Stimulated activated CD8-positive, alpha-beta memory T cell treated with anti-CD3 and anti-CD28 coated beads, Interleukin-7, amount 100 ng/mL, for 4 hours (primary cell): ENCODE data around the gene EPS8L1.

Source experiments
- DNase-seq, 2 donors: peaks; one replicate each; pipeline ENCODE4 v3.0.0-alpha.2; 2020; ENCODE audit warnings: low read depth in 2 of 2

The EPS8L1 gene

DNA sequence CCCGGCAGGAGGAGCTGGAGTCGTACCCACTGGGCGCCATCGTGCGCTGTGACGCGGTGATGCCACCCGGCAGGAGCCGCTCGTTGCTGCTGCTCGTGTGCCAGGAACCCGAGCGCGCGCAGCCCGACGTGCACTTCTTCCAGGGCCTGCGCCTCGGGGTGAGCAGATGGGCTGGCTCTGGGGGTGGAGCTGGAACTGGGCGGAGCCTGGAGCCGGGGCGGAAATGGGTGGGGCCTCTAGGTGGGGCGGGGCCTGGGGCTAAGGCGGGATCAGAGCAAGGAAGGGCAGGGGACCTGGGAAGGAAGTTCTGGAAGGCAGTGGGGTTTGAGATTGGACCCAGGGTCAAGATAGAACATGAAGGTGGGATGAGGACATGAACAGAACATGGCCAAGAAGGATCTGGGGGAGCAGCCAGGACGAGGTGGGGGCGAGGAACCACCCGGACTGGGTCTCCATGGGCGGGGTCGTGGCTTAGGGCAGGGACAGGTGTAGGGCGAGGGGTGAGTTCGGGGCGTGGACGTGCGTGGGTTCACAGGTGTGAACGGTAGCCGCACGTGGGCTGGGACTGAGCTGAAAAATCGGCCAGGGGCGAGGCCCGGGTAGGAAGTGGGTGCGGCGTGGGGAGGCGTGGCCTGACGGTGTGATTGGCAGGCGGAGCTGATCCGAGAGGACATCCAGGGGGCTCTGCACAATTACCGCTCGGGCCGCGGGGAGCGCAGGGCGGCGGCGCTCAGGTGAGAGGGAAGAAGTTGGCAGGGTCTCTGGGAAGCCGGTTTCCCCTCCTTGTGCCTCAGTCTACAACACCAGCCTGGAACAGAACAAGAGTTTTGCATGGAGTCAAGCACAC, 4.7 kb downstream of the EPS8L1 start:
- peak; percentile 17 to 36 for DNase-seq

DNA sequence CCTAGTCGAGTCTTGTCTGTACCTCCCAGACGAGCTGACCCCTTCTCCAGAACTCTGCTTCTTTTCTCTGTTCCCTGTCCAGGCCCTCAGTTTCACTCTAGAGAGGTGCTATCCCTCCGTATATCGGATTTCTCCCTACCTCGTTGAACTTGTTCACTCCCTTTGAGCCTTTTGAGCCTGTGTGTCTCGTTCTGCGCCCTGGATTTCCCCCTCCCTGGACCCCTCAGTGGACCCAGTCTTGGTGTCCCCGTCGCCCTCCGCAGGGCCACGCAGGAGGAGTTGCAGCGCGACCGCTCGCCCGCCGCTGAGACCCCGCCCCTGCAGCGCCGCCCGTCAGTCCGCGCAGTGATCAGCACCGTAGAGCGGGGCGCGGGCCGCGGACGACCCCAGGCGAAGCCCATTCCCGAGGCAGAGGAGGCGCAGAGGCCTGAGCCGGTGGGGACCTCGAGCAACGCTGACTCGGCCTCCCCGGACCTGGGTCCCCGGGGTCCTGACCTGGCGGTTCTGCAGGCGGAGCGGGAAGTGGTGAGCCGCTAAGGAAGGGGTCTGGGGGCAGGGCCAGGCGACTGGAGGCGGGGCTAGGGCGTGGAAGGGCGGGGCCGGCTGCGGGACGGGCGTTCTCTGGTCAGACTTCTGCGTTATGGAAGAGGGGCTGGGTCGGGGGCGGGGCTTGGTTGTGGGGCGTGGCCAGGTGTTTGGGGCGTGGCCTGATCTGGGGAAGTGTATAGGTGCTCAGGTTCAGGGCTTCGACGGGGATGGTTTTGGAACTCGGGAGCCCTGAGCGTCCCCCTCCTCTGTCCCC, 5.5 kb downstream of the EPS8L1 start:
- peak; percentile 77 to 78 for DNase-seq

DNA sequence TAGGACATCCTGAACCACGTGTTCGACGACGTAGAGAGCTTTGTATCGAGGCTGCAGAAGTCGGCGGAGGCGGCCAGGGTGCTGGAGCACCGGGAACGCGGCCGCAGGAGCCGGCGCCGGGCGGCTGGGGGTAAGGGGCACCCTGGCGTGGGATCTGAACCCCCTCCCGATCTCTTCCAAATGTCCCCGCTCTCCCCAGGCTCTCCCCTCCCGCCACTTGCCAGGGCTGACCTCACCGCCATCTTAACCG, 6.0 kb downstream of the EPS8L1 start:
- no peak for DNase-seq

DNA sequence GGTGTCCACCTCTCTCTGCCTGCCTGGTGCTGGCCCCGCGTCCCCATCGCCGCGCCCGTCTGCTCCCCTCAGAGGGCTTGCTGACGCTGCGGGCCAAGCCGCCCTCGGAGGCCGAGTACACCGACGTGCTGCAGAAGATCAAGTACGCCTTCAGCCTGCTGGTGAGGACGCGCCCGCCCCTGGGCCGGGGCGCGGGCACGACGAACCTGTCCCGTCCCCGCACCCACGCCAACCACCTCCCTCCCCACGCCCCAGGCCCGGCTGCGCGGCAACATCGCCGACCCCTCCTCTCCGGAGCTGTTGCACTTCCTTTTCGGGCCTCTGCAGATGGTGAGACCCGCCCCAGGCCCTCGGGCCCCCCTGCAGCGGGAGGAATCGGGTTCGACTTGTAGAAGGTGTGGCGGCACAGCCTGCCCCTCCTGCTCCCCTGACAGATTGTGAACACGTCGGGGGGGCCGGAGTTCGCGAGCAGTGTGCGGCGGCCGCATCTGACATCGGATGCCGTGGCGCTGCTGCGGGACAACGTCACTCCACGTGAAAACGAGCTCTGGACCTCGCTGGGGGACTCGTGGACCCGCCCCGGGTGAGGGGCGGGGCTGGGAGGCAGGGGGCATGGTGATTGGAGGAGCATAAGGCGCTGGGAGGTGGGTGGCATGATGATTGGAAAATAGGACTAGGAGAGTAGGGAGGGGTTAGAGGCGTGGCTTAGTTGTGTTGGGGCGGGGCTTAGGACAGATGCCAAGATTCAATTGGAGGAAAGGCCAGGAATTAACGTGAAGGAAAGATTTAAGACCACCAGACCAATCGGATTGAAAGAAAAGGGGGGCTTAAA, 6.6 kb downstream of the EPS8L1 start:
- peak; percentile 24 to 41 for DNase-seq

DNA sequence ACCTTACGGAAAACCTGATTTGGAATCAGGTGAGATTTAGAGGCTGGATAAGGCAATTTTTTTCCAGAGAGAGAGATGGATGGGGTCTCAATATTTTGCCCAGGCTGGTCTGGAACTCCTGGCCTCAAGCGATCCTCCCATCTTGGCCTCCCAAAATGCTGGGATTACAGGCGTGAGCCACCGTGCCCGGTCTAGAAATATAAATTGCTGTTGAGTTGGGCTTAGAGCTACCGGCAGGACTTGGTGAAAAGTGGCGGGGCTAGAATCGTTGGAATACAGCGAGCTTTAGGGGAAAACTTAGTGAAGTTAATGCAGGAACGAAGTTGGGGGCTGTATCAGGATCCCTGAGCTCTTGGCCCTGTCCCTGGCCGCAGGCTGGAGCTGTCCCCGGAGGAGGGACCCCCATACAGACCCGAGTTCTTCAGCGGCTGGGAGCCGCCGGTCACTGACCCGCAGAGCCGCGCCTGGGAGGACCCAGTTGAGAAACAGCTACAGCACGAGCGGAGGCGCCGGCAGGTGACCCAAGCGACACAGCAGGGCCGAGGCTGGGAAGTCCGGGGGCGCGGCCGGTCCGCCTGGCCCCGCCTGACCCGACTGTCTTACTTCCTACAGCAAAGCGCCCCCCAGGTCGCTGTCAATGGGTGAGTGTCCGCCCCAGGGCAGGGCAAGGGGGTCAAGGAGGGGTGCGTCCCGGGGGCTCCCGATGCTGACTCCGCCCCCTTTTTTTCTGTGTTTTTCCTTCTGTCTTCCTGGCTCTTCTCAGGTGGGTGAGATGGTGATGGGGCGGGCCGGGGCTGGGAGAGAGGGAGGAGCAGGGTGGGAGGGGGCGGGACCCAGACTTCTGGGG, 7.6 kb downstream of the EPS8L1 start:
- no peak for DNase-seq

DNA sequence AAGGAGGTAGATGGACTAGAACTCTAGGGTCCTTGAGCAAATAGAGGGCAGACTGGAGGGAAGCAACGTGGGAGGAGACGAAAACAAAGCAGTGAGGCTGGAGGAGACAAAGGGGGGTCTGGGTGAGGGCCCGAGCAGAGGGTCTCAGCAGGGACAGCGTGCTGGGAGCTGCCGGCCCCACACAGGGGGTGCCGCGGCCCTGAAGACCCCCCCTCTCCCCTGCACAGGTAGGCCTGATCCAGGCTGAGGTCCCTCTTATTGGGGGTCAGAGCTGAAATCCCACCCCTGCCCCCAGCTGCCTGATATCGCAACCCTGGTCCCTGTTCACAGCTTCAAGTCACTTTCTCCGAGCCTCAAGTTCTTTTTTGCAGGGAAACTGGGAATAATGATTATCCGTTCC, 8.7 kb downstream of the EPS8L1 start:
- DNase-seq = no peak

DNA sequence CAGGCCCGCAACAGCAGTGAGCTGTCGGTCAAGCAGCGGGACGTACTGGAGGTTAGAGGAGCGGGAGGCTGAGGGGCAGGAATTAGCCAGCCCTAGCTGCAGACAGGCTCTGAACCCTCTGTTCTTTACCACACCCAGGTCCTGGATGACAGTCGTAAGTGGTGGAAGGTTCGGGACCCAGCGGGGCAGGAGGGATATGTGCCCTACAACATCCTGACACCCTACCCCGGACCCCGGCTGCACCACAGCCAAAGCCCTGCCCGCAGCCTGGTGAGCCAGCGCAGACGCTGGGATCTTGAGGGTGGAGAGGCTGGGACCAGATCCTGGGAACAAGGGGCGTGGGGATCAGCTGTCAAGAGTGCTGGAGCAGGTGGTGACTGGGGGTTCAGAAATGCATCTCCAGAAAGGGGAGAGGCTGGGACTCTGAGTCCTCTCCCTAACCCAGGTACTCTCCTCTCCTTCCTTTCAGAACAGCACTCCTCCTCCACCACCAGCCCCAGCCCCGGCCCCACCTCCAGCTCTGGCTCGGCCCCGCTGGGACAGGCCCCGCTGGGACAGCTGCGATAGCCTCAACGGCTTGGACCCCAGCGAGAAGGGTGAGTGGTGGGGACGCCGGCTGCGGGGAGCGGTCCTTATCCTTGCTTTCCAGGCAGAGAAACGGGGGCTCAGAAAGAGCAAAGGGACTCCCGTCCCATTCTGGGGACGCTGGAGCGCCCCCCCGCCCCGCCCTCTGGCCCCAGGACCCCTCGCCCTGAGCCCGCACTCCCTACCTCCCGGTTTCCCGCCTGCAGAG, 10.4 kb downstream of the EPS8L1 start:
- no peak for DNase-seq

DNA sequence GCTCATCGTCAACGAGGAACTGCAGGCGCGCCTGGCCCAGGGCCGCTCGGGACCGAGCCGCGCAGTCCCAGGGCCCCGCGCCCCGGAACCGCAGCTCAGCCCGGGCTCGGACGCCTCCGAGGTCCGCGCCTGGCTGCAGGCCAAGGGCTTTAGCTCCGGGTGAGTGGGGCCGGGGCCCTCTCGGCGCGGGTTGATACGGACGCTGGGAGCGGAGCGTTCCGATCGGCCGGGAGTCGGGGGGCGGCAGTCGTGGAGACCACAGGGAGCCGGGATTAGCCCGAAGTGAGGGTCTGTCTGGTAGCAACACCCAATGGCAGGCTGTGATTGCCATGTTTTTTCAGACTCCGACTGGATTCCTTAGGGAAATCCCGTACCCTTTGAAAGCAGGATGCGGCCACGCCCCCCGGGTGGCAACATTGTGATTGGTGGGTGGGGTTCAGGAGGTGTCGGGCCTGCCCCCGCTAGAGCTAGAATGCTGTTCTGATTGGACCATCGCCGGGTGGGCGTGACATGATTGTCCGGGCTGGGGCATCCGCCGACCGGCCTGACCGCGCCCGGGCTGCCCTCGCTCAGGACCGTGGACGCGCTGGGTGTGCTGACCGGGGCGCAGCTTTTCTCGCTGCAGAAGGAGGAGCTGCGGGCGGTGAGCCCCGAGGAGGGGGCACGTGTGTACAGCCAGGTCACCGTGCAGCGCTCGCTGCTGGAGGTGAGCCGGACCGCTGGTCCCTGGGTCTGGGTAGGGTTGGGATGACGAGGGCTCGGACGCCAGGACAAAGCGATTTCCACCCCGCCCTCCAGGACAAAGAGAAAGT, 11.3 kb downstream of the EPS8L1 start:
- peak in 1 of 2 donors; percentile 29 for DNase-seq

DNA sequence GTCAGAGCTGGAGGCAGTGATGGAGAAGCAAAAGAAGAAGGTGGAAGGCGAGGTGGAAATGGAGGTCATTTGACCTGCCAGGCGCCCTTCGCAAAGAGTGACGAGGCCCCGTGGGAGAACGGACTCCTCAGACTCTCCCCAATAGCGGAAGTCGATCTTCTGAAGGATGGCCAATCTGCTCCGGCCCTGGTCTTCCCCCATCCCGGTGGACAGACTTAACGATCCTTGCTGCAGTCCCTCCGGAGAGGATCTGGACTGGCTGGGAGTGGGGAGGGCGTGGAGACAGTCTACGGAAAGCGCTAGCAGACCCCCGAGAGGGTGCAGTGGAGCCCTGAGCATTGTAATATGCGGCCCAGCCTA, 11.9 kb downstream of the EPS8L1 start:
- no peak for DNase-seq

DNA sequence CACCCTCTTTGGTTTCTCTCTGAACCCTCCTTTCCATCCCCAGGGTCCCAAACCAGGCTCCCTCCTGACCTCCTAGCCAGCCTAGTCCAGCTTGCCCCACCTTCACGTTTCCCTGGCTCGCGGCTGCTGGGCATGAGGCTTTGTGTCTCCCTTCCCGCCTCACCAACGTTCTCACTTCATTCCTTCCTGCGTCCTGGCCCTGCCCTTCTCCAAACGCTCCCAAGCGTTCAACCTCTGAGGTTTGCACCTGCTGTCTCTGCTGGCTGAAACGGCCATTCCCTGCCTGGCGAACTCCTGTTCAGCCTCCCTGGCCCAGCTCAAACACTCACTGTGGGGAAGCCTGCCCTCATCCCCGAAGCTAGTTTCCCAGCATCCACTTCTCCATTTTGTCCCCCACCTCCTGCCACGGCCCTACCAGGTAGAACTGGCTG, 12.4 kb downstream of the EPS8L1 start:
- DNase-seq = no peak

DNA sequence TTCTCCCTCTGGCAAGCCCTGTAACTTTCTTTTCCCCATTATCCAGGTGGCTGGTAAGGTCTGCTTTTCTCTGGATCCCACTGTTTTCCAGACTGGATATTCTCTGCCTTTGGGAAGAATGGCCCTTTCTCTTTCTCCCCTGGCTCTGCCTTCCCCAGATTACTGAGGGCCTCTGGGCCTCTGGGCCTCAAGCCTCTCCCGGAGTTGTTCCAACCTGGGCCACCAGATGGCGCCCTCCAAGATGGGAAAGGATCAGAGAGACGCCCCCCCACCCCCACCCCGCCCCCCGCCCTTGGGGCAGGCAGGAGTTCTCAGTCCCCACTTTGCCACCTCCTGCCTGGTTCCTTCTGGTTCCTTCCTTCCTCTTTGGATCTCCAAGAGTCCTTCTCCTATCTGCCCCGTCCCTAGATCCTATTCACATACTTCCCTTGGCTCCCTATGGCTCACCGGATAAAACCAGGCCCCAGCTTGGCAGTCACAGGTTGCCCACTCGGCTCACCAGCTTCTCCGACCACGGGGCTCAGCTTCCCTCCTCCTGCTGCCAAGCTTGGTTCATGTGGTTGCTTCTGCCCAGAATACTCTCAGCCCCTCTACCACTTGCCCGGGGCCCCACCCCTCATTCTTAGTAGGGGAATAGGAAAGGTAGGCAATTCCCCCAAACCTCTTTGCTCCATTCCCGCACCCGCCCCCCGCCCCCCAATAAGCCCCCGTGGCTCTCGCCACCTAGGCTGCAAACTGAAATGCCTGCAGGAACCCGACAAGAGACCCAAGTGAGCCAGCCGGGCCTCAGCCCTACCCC, 13.1 kb downstream of the EPS8L1 start:
- DNase-seq = peak; percentile 61 to 66

DNA sequence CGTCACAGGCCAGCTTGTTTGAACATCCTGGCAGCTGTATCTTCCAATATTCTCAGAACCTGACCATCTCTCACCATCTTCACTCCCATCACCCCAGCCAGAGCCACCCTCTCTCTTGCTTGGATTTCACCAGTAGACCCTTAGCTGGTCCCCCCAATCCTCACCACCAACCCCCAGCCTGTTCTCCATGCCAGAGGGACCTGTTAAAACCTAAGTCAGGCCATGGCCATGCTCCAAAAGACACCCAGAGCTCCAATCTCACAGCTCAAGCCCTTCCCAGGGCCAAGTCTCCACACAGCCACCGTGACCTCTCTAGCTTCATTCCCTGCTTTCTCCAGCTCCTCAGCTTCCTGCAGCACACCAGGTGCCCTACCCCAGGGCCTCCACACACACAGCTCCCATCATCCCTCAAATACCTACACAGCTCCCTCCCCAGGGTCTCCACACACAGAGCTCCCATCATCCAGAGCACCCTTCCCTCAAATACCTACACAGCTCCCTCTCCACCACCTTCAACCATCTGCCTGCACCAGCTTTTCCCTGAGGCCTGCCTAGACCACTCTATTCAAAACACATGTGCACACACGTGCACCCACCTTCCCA, 13.8 kb downstream of the EPS8L1 start:
- no peak for DNase-seq

DNA sequence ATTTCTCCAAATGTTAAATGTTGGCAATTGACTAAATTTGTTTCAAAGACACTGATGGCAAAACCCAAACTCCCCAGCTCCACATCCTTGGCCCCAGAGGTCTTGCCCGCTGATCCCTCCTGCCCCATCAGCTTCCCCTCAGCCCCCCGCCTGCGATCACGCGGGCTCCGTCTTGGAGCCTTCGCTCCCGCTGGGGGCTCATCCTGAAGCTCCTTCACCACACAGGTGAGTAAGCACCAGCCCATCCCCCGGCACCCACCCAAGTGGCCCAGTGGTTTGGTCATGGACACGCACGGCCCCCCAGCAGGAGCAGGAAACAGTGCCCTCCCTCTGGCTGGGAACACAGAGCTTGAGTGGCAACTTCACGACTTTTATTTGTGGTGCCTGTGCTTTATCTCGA, 14.9 kb downstream of the EPS8L1 start:
- no peak for DNase-seq

DNA sequence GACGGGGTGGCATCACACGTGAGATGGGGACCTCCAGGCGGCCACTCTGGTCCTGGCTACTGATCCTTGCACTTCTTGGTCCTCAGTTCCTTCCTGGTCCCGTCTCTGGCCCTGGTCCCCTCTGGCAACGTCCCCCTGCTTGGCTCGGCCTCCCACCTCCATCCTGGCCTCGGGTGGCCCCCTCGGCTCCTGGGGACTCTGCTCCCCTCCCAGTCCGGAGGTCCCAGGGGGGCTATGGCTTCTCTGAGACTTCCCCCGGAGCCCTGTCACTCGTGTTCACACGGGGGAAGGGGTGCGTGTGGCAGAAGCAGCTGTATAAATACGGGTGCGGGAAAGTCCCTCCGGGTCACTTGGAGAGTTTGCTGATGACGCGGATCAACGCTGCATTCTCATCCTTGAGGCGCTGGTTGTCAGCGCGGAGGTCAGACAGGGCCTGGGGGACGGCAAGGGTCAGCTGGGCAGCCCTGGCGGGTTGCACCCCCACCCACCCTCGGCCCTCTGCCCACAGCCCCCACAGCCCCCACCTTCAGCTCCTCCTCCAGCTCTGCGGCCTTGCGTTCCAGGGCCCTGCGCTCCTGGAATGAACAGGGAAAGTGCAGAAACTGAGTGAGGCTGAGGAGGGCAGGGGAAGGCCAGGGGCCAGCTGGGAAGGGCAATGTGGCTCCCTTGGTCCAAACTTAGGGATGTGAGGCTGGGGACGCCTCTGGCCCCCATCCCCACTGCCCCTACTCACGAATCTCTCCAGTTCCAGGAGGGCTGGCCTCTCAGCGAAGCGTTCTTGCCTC, 15.6 kb downstream of the EPS8L1 start:
- no peak for DNase-seq

DNA sequence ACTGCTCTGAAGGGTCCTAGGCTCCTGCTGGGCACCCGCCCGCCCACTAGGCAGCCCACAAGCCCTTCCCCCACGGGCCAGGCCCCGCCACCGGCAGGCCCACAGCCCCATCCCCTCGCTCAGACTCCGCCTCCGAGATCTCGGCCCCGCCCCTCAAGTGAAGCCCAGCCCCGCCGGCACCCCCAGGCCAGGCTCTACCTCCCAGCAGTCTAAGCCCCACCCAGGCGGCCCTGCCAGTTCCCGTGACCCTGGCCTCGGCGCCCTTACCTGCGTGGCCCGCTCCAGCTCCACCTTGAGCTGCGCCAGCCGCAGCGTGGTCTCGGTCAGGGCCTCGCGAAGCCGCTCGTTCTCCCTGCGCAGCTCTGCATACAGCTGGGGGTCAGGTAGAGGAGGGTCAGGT, 16.3 kb downstream of the EPS8L1 start:
- no peak for DNase-seq

DNA sequence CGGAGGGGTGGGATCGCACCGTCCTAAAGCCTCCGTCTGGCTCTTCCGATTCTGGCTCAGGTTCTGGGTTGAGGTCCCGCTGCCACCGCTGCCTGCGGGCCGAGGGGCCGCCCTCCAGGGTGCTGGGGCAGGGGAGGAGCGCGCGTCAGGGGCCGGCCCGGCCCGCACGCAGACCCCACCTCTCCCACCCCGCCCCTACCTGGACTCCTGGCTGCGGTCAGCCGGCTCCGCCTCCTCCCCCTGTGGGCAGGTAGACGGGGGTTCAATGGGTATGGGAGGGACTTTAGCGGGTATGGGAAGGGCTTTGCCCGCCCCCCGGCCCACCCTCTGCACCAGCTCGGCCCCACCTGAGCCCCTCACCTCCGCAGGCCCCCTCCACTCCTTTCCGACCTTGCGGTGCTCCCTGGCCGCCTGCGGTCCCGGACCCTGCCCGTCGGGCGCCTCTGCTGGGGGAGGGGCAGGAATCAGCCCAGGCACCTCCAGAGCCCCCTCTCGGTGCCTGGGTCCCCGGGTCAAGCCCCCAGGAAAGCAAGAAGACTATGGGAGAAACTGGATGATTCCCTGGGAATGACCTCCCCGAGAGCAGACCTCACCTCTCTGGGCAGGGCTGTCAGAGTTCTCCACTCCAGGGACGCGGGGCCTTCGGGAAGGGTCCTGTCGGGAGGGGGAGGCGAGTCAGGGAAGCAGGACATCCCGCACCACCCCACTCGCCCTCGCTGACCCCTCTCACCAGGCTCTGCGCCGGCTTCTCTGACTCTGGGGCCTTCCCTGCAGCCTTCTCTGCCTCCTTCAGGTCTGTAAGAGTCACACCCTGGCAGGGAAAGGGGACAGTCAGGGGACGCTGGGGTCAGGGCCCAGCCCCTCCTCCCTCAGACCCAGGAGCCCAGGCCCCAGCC, 17.0 kb downstream of the EPS8L1 start:
- no peak for DNase-seq
